ENCODE results near the gene MFAP4.

MFAP4 gene

GRCh38 chr17:19386974-19387920 is at the start of gene MFAP4:
Gene MFAP4 (minus strand): TSS chr17:19387190. CDS start chr17:19387155, 35 bp downstream.
- peak; percentile 82 for DNase-seq (ENCODE audit: low read depth, low spot score)

- DNase-seq (ENCODE audit: low read depth, low spot score) = no peak
These were observed 46.8 kb upstream of the MFAP4 start for GRCh38 chr17:19433727-19434340.

GRCh38 chr17:19433255-19433654 is 46.3 kb upstream of the MFAP4 start:
- no peak for DNase-seq (ENCODE audit: low read depth, low spot score)

- no peak for DNase-seq (ENCODE audit: low read depth, low spot score)
These were observed 44.7 kb upstream of the MFAP4 start for GRCh38 chr17:19431691-19432090.

- no peak for DNase-seq (ENCODE audit: low read depth, low spot score)
These were observed 39.6 kb upstream of the MFAP4 start for GRCh38 chr17:19426631-19427030.

- no peak for DNase-seq (ENCODE audit: low read depth, low spot score)
These were observed 38.2 kb upstream of the MFAP4 start for GRCh38 chr17:19424934-19425868.

GRCh38 chr17:19421926-19422325 is 34.9 kb upstream of the MFAP4 start:
- DNase-seq (ENCODE audit: low read depth, low spot score) = no peak

GRCh38 chr17:19421219-19421618 is 34.2 kb upstream of the MFAP4 start:
- DNase-seq (ENCODE audit: low read depth, low spot score) = no peak

GRCh38 chr17:19418251-19418992 is 31.4 kb upstream of the MFAP4 start:
- no peak for DNase-seq (ENCODE audit: low read depth, low spot score)

- DNase-seq (ENCODE audit: low read depth, low spot score) = no peak
These were observed 30.6 kb upstream of the MFAP4 start for GRCh38 chr17:19417611-19418010.

- no peak for DNase-seq (ENCODE audit: low read depth, low spot score)
These were observed 29.1 kb upstream of the MFAP4 start for GRCh38 chr17:19415806-19416775.

- no peak for DNase-seq (ENCODE audit: low read depth, low spot score)
These were observed 28.3 kb upstream of the MFAP4 start for GRCh38 chr17:19415311-19415710.

GRCh38 chr17:19414396-19415280 is 27.6 kb upstream of the MFAP4 start:
- DNase-seq (ENCODE audit: low read depth, low spot score) = no peak

- no peak for DNase-seq (ENCODE audit: low read depth, low spot score)
These were observed 26.8 kb upstream of the MFAP4 start for GRCh38 chr17:19413761-19414160.

GRCh38 chr17:19412984-19413383 is 26.0 kb upstream of the MFAP4 start:
- no peak for DNase-seq (ENCODE audit: low read depth, low spot score)

- DNase-seq (ENCODE audit: low read depth, low spot score) = no peak
These were observed 25.5 kb upstream of the MFAP4 start for GRCh38 chr17:19412510-19412909.

- DNase-seq (ENCODE audit: low read depth, low spot score) = no peak
These were observed 24.6 kb upstream of the MFAP4 start for GRCh38 chr17:19411631-19412030.

GRCh38 chr17:19410875-19411620 is 24.1 kb upstream of the MFAP4 start, which contains the start of gene RNF112:
Gene RNF112 (plus strand): TSS chr17:19411232. CDS start chr17:19411409, 177 bp downstream.
- no peak for DNase-seq (ENCODE audit: low read depth, low spot score)

Measured in smooth muscle cell of the brain vasculature (primary cell).